Measurements from ENCODE around the gene SDF4. TPM values are rescaled to one million over a fixed set of nuclear protein-coding genes. Genes with fewer than 3 reads are reported as not detected.

The SDF4 gene
- total and polyA plus RNA-seq, 2 experiments from 2014 or later, result 45.0 to 62.6 TPM

- Histone ChIP-seq H3F3A (replicated peaks; ENCODE audit: low read depth) (no peaks in the 10 kb centered on the region), H3K4me1 (ENCODE audit: insufficient read depth) (no peaks in the 10 kb centered on the region), H3K4me3 (no peak overlapping the region), H3K4me2 (no peak overlapping the region), H3K9me2 (ENCODE audit: insufficient read depth) (no peaks in the 10 kb centered on the region), H2AFZ (no peak overlapping the region), H4K20me1 (replicated peaks; ENCODE audit: insufficient read depth) (no peaks in the 10 kb centered on the region), H3K27ac (ENCODE audit: low read depth) (no peak overlapping the region), H3K27me3 (ENCODE audit: insufficient read depth) (peaks cover 13% of the 10 kb centered on the region; the same call in 1 of the 2 replicates), H3K79me2 (replicated peaks; ENCODE audit: insufficient read depth) (no peaks in the 10 kb centered on the region), H3K36me3 (ENCODE audit: insufficient read depth) (no peaks in the 10 kb centered on the region)
- Mint-ChIP-seq H3K36me3 (ENCODE audit: low read depth) (no peaks in the 10 kb centered on the region), H3K27ac (no peak overlapping the region), H3K4me1 (no peaks in the 10 kb centered on the region), H3K4me3 (no peak overlapping the region), H3K9me3 (no peaks in the 10 kb centered on the region; the same call in 2 of the 3 replicates), H3K27me3 (ENCODE audit: insufficient read depth, low read depth, poor library complexity) (peaks cover 7% of the 10 kb centered on the region)
- no peak for ATAC-seq
- DNase-seq (ENCODE audit: low spot score), result peak; percentile 2
- no peak for TF ChIP-seq EZH2phosphoT487 (IDR thresholded peaks at IDR 0.05; ENCODE audit: unreplicated experiment)
- TF ChIP-seq NANOG (IDR thresholded peaks at IDR 0.05; ENCODE audit: borderline replicate concordance), result no peak
- no peak for TF ChIP-seq ZNF331 (CRISPR knock-in tag; IDR thresholded peaks at IDR 0.05; ENCODE audit: low read depth)
- TF ChIP-seq ETS1 (IDR thresholded peaks at IDR 0.05), result no peak
- TF ChIP-seq ZNF462 (CRISPR knock-in tag; IDR thresholded peaks at IDR 0.05), result no peak
- TF ChIP-seq ZNF114 (CRISPR knock-in tag; IDR thresholded peaks at IDR 0.05), result no peak
- no peak for TF ChIP-seq POLR2AphosphoS5 (IDR thresholded peaks at IDR 0.05; ENCODE audit: low read depth)
- TF ChIP-seq STAT1 (IDR thresholded peaks at IDR 0.05; ENCODE audit: unreplicated experiment), result no peak
- no peak for TF ChIP-seq CTCF (conservative IDR thresholded peaks at IDR 0.05; ENCODE audit: low read depth in 2 of 2)
- TF ChIP-seq EZH2 (IDR thresholded peaks at IDR 0.05; ENCODE audit: low read depth, unreplicated experiment), result no peak
- TF ChIP-seq REST (IDR thresholded peaks at IDR 0.05; ENCODE audit: unreplicated experiment), result no peak
- TF ChIP-seq JUNB (IDR thresholded peaks at IDR 0.05; ENCODE audit: unreplicated experiment), result no peak
- no peak for TF ChIP-seq CREB1 (CRISPR knock-in tag; IDR thresholded peaks at IDR 0.05; ENCODE audit: low read depth)
Measured at GRCh38 chr1:1207571-1207892, 24.3 kb downstream of the SDF4 start.
